GM12878 (cell line): ENCODE data around the gene BZW2. TPM values are rescaled to one million over a fixed set of nuclear protein-coding genes. Genes with fewer than 3 reads are reported as not detected.

ENCODE experiments used
- ETV6 ChIP-seq, 2 experiments: fragments of 450-650 bp in 1 of 2; IDR thresholded peaks in 1 of 2; conservative IDR thresholded peaks in 1 of 2; 2 replicates each; pipeline ENCODE4 v1.6.1; 2014; ENCODE audit warnings: antibody characterized with exemption in 1 of 2, borderline replicate concordance in 1 of 2, low read depth in 1 of 2, mild to moderate bottlenecking in 1 of 2, moderate library complexity in 1 of 2
- PRDM15 ChIP-seq: fragments of 450-650 bp; formaldehyde crosslinking; IDR thresholded peaks from 2 replicates; pipeline ENCODE4 v1.4.0; 2020; ENCODE audit warnings: mild to moderate bottlenecking, moderate library complexity
- RAD51 ChIP-seq: fragments of 450-650 bp; IDR thresholded peaks from 2 replicates; pipeline ENCODE4 v1.6.1; 2016; ENCODE audit warnings: moderate library complexity, mild to moderate bottlenecking, inconsistent platforms
- SMAD1 ChIP-seq: fragments of 450-650 bp; IDR thresholded peaks from 2 replicates; pipeline ENCODE4 v1.6.1; 2018; ENCODE audit warnings: mild to moderate bottlenecking, low read depth; ENCODE audit not compliant: partially characterized antibody
- SMC3 ChIP-seq: IDR thresholded peaks from 2 replicates; pipeline ENCODE4 v1.6.1; 2011; ENCODE audit warnings: low read length, improper control_type of control experiment, borderline replicate concordance
- YY1 ChIP-seq: IDR thresholded peaks from 2 replicates; pipeline ENCODE4 v1.6.1; 2011; ENCODE audit warnings: low read depth, mild to moderate bottlenecking, low read length
- ZNF384 ChIP-seq: IDR thresholded peaks from 2 replicates; pipeline ENCODE4 v1.6.1; 2012; ENCODE audit warnings: low read depth, mild to moderate bottlenecking, low read length, improper control_type of control experiment, borderline replicate concordance
- polyA plus RNA-seq, 11 experiments: library from polyadenylated mRNA; depleted of rRNA in 4 of 11; unstranded in 6 of 11; stranded (reverse) in 5 of 11; fragments of >200 nt; fragmentation: Nextera tagmentation in 4 of 11; fragmentation: Illumina TruSeq in 1 of 11; extraction: Ambion mirVana in 4 of 11; extraction: Trizol in 1 of 11; gene quantifications; 1 replicate in 1 of 11; 2 replicates in 10 of 11; pipeline versions ENCODE4 v1.2.1 to v1.2.3, GENCODE V29; 2011 to 2016; ENCODE audit warnings: inconsistent platforms in 2 of 11, missing spikeins in 2 of 11, low read depth in 1 of 11
- total RNA-seq, 4 experiments: library from RNA; depleted of rRNA in 3 of 4; stranded (reverse); fragments of >200 nt in 3 of 4; fragmentation: Illumina TruSeq in 1 of 4; extraction: Trizol in 1 of 4; gene quantifications; 2 replicates each; pipeline versions ENCODE4 v1.2.1 to v1.2.3, GENCODE V29; 2013 to 2021
- TF ChIP-seq, protein P1 (sequence below): IDR thresholded peaks from 2 replicates; pipeline ENCODE4 v1.6.1; 2011; ENCODE audit warnings: low read depth, mild to moderate bottlenecking, low read length, moderate library complexity, borderline replicate concordance; ENCODE audit errors: extremely low read depth
- TF ChIP-seq, protein P2 (sequence below): IDR thresholded peaks from 2 replicates; pipeline ENCODE4 v1.6.1; 2011; ENCODE audit warnings: low read depth, low read length, improper control_type of control experiment, borderline replicate concordance
- TF ChIP-seq, protein P3 (sequence below): fragments of 450-650 bp; conservative IDR thresholded peaks from 2 replicates; pipeline ENCODE4 v1.6.1; 2017; ENCODE audit warnings: mild to moderate bottlenecking, moderate library complexity

Gene BZW2
- total and polyA plus RNA-seq, 10 of the 15 experiments (the other 5 are each of a cell fraction or from before 2014, with no cell fraction given), result 1.3 to 6.8 (median 3.1) TPM

- TF ChIP-seq PRDM15 (CRISPR knock-in tag) (no peak), ETV6 (conservative IDR thresholded peaks at IDR 0.05 in 1 of 2, IDR thresholded peaks at IDR 0.05 in 1 of 2; ENCODE audit: borderline replicate concordance in 1 of 2, low read depth in 1 of 2) (no peak), SMAD1 (no peak), YY1 (no peak), SMC3 (no peak), RAD51 (no peak), ZNF384 (no peak)
- TF ChIP-seq, protein P1, sequence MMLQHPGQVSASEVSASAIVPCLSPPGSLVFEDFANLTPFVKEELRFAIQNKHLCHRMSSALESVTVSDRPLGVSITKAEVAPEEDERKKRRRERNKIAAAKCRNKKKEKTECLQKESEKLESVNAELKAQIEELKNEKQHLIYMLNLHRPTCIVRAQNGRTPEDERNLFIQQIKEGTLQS, result no peak
- TF ChIP-seq, protein P2, sequence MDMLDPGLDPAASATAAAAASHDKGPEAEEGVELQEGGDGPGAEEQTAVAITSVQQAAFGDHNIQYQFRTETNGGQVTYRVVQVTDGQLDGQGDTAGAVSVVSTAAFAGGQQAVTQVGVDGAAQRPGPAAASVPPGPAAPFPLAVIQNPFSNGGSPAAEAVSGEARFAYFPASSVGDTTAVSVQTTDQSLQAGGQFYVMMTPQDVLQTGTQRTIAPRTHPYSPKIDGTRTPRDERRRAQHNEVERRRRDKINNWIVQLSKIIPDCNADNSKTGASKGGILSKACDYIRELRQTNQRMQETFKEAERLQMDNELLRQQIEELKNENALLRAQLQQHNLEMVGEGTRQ, result no peak
- TF ChIP-seq, protein P3, sequence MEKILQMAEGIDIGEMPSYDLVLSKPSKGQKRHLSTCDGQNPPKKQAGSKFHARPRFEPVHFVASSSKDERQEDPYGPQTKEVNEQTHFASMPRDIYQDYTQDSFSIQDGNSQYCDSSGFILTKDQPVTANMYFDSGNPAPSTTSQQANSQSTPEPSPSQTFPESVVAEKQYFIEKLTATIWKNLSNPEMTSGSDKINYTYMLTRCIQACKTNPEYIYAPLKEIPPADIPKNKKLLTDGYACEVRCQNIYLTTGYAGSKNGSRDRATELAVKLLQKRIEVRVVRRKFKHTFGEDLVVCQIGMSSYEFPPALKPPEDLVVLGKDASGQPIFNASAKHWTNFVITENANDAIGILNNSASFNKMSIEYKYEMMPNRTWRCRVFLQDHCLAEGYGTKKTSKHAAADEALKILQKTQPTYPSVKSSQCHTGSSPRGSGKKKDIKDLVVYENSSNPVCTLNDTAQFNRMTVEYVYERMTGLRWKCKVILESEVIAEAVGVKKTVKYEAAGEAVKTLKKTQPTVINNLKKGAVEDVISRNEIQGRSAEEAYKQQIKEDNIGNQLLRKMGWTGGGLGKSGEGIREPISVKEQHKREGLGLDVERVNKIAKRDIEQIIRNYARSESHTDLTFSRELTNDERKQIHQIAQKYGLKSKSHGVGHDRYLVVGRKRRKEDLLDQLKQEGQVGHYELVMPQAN, result no peak
These were observed 23.0 kb downstream of the BZW2 start (continued) for GRCh38 chr7:16668978-16669377.
